Hippocampal formation (tissue), 2 donors: Measurements from ENCODE around the gene FSTL4.

ENCODE experiments used
- DNase-seq, 2 donors: peaks; one replicate each; lab custom pipeline; 2025; lab: John Stamatoyannopoulos, UW

FSTL4 gene

GRCh38 chr5:133428072-133428660 is 184.2 kb downstream of the FSTL4 start:
- no peak for DNase-seq

DNA sequence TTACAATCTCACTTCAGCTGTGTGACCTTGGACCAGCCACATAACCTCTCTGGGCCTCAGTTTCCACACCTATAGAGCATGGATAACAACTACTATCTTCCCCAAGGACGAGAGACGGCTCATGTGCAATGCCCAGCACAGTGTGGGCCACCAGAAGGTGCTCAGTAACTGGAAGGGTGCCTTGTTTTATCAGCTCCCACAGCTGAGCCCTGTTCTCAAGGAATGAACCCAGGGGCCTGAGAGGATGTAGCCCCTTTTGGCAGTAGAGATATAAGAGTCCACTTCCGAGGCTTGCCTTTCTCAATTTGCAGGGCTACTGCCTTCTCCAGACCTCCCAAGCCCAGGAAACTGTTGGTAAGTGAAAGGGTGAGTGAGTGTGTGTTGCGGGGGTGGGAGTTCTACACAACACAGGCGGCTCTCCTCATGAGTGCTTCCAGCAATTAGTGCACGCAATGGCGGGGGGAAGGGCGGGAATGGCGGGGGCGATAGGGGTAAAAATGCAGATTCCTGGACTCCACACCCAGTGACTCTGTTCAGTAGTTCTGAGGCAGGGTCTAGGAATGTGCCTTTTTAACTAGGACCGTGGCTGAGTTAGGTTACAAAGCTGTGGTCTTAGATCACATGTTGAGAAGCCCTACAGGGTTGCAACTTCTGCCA is 185.1 kb downstream of the FSTL4 start:
- no peak for DNase-seq

- no peak for DNase-seq
Measured at GRCh38 chr5:133426264-133426663, 186.1 kb downstream of the FSTL4 start.

DNA sequence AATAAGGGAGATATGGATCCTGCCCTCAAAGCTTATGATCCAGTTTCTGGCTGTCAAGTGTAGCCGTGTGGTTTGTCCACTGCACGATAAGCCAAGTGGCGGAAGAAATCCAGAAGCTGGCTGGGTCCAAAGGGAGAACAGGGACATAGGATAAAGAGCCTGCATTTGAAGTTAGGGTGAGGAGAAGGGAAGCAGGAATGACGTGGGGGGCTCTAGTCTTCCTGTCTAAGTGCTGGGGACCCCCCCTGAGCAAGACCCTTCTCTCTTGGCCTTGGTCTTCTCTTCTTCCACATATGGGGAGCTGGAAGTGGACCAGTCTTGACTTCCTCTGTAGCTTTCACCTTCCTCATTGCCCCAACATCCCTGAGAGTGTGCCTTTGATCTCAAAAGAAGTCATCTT is 186.6 kb downstream of the FSTL4 start:
- no peak for DNase-seq

- no peak for DNase-seq
Measured at GRCh38 chr5:133425222-133425621, 187.1 kb downstream of the FSTL4 start.

DNA sequence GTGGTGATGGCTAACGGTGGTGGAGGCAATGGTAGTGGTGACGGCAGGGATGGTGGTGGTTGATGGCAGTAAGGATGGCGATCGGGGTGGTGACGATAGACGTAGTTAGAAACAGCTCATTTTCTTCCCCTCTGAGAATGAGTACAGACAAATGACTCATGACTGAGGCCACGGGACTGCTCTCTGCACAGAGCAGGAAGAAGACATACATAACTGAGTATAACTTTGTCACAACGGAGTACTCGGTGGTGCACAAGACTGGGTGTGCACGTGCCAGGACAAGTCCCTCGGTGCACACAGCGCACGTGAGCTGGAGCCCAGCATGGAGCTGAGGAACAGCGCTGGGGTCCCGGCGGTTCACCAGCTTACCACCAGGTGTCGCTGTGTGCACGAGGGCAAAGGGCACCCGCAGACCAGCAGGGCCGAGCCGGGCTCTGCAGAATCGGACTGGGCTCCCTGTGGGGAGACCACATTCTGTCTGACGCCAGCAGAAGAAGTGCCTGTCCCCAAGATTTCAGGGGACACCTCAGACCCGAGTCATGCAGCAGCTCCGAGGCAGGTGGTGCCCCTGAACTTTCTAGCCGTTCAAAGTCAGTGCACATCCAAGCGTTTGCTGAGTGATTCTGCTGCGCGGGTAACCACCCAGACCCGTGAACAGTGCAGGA is 188.6 kb downstream of the FSTL4 start:
- peak in 1 of 2 donors; percentile 39 for DNase-seq

- no peak for DNase-seq
Measured at GRCh38 chr5:133423011-133423617, 189.2 kb downstream of the FSTL4 start.

- no peak for DNase-seq
Measured at GRCh38 chr5:133421806-133422205, 190.5 kb downstream of the FSTL4 start.

- no peak for DNase-seq
Measured at GRCh38 chr5:133421394-133421793, 190.9 kb downstream of the FSTL4 start.

DNA sequence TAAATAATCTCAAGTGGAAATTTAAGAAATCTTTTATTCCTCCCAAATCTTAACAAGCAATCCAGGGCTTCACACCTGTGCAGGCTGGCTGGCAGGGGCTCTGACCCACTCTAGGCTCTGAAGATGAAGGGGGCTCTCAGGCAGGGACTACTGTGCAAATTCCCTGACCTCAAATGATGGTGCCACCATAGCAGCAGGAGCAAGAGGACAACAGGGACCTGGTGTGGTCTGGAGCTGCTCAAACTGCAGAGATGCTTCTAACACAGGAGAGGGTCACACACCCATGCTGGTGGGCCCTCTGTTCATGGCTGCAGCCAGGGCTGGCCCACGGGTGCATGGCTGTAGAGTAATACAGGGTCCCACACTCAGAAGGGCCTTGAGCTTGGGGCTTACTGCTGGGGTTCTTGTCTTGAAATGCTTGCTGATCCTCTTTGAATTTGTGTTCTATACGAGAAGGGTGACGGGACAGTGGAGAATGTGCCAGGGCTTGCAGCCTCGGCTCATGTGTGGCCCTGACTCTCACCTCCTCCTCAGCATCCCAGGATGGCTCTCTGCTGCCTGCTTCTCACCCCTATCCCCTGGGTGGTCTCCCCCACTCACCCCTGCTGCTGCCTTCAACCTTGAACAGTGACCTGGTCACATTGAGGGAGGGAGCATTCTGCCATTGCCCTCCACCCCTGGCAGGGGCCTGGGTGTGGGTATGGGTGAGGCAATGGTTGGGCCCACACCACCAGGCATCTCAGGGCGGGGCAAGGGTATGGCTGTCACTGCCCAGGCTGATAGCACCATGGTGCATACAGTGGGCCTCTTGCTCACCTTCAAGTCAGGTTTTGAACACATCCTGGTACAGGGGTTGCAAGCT is 191.7 kb downstream of the FSTL4 start:
- DNase-seq: no peak

DNA sequence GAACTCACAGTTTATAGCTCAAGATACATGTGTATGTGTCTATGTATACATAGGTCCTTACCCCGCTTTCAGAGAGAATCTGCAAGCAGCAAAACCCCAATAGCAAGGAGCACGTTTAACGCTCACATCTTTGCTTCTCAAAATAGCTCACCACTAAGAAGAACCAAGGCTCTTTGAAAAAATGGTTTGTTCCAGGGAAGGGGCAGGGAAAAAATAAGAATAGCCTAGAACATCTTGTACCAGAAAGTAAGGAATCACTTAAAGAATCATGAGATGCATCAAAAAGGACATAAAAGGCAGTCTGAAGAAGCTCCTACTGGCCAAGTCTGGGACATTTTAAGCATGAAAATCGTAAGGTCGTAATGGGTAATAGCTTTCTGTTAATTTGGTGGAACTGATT is 196.4 kb downstream of the FSTL4 start:
- DNase-seq: no peak

- no peak for DNase-seq
Measured at GRCh38 chr5:133415506-133415905, 196.8 kb downstream of the FSTL4 start.

DNA sequence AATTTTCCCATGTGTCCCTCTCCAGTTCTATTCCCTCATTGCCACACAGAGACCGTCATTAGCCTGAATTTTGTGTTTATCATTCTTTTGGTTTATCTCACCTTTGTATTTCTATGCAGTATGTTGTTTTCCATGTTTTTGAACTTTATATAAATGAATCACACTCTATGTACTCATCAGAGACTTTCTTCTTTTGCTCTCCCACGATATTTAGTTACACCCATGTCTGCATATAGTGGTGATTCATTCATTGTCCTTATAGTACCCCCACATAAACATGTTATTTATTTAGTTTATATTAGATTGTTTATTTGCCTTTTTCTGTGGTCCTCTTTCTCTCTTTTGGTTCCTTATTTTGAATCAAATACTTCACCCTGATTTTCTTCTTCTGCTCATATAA is 199.7 kb downstream of the FSTL4 start:
- DNase-seq: no peak

- no peak for DNase-seq
Measured at GRCh38 chr5:133410335-133410828, 202.0 kb downstream of the FSTL4 start.

DNA sequence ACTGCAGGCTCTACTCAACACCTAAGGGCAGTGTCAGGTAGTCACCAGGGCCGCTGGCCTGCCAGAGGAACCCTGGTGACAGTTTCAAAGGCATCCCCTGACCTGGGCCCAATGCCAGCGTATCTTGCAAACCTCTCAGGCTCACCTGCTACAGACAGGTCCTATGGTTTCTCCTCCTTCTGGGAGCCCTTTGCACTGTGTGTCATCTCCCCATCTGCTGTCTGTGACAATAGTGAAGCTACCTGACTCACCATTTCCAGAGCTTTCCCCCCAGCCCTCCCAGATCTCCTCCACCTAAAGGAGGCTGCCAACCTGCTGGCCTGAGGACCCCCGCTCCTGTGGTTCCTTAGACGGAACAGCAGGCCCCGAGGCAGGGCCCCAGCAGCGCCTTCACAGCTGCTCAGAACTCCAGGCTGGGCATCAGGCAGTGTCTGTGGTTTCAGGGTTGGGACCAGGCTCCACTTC is 203.1 kb downstream of the FSTL4 start:
- DNase-seq: no peak

DNA sequence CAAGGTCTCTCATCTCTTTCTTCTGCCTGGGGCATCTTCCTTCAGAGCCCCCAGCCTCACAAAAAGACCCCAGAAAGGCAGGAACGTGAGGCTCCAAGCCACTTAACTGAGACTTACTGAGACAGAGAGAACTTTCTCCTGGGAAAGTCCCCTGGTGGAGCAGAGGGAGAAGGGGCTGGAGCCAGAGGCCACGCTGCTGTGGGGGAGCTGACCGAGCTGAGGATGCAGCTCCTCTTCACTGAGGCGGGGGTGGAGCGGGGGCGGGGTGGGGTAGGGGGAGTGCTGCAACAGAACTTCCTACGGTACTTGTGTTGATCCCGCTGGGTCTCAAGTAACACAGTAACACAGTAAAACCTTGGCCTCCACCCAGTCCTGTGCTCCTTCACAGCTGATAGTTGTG is 204.0 kb downstream of the FSTL4 start:
- no peak for DNase-seq

- DNase-seq: no peak
Measured at GRCh38 chr5:133406977-133407632, 205.2 kb downstream of the FSTL4 start.

- DNase-seq: no peak
Measured at GRCh38 chr5:133406208-133406976, 205.9 kb downstream of the FSTL4 start.

- DNase-seq: no peak
Measured at GRCh38 chr5:133405275-133406034, 206.9 kb downstream of the FSTL4 start.

DNA sequence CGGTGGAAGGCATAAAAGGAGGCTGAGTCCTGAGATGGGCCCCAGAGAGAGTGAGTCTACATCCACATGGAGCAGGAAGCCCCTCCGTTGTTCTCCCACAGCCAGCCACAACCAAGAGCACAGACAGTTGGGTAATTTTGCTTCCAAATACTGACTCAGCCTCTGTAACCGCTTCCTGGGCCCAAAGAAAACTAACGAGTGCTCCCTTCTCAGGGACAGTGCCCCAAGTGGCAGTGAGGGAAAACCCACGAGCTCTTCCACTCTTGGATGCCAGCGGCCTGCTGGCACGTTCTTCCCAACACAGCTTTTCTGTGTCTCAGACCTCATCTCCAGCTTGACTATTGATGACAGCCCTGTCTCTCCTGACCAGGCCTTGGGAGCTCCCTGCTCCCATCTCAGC is 207.6 kb downstream of the FSTL4 start:
- DNase-seq: no peak
